ENCODE data around the gene ZBTB20. TPM values are rescaled to one million over a fixed set of nuclear protein-coding genes. Genes with fewer than 3 reads are reported as not detected.

ZBTB20 gene
- total RNA-seq, 1 donor from 2014 or later: 32.5 TPM

DNA sequence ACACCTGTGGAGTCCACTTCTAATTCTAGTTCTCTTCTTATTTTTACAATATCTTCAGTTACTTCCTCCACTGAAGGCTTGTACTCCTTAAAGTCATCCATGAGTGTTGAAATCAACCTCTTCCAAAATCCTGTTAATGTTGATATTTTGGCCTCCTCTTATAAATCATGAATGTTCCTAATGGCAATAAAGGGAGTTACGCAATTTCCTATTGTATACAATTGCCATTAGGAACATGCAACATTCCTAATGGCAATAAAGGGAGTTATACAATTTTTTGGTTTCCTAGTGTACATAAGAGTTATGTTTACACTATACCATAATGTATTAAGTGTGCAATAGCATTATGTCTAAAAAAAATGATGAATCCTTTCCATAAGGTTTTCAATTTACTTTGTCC lies 862.4 kb downstream of the ZBTB20 start:
- no peak for DNase-seq (ENCODE audit: low read depth)

More for the DNA sequence above, 862.4 kb downstream of the ZBTB20 start:
- TF ChIP-seq, protein P1, sequence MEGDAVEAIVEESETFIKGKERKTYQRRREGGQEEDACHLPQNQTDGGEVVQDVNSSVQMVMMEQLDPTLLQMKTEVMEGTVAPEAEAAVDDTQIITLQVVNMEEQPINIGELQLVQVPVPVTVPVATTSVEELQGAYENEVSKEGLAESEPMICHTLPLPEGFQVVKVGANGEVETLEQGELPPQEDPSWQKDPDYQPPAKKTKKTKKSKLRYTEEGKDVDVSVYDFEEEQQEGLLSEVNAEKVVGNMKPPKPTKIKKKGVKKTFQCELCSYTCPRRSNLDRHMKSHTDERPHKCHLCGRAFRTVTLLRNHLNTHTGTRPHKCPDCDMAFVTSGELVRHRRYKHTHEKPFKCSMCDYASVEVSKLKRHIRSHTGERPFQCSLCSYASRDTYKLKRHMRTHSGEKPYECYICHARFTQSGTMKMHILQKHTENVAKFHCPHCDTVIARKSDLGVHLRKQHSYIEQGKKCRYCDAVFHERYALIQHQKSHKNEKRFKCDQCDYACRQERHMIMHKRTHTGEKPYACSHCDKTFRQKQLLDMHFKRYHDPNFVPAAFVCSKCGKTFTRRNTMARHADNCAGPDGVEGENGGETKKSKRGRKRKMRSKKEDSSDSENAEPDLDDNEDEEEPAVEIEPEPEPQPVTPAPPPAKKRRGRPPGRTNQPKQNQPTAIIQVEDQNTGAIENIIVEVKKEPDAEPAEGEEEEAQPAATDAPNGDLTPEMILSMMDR (IDR thresholded peaks at IDR 0.05; ENCODE audit: insufficient read depth, low read length, poor library complexity, severe bottlenecking): no peak
- Histone ChIP-seq H3K36me3 (ENCODE audit: control insufficient read depth, insufficient read depth, low read length) (no peaks in the 10 kb centered on the region), H3K27me3 (ENCODE audit: control insufficient read depth, insufficient read depth, low read length) (no peaks in the 10 kb centered on the region), H3K4me3 (ENCODE audit: low read depth, low read length) (no peak overlapping the region)
